ENCODE measurements around the gene HHAT. TPM values are rescaled to one million over a fixed set of nuclear protein-coding genes. Genes with fewer than 3 reads are reported as not detected.

HHAT gene
- total RNA-seq, 2 donors from 2014 or later: 1.6 to 2.5 TPM

- ATAC-seq: peak; percentile 72 to 78
- DNase-seq: peak; percentile 48
- intact Hi-C loops (cut with DNase I): loop anchor here (1.0 to 10.0 kb wide), 3 partner anchors 65 to 447 kb away; no protein-coding TSS in a partner anchor
Measured at GRCh38 chr1:210311726-210312493, 16.8 kb upstream of the HHAT start.

- intact Hi-C loops (cut with DNase I): loop anchor here (5.0 to 10.0 kb wide), 2 partner anchors 66 to 448 kb away; no protein-coding TSS in a partner anchor
- no peak for DNase-seq
- ATAC-seq: no peak
Measured at GRCh38 chr1:210313046-210313595, 15.6 kb upstream of the HHAT start.

GRCh38 chr1:210313921-210314320 is 14.8 kb upstream of the HHAT start:
- DNase-seq (no peak), ATAC-seq (no peak)
- intact Hi-C loops (cut with DNase I): loop anchor here (5.0 to 10.0 kb wide), 2 partner anchors 67 to 449 kb away; no protein-coding TSS in a partner anchor

- no peak for ATAC-seq
- no peak for DNase-seq
- intact Hi-C loops (cut with DNase I): loop anchor here in 1 of 2 donors (10.0 kb wide), 1 partner anchor 451 kb away; no protein-coding TSS in a partner anchor
Measured at GRCh38 chr1:210315529-210315928, 13.2 kb upstream of the HHAT start.

GRCh38 chr1:210321131-210321530 is 7.6 kb upstream of the HHAT start:
- no peak for DNase-seq
- intact Hi-C loops (cut with DNase I): no loop called here
- no peak for ATAC-seq

GRCh38 chr1:210321552-210321951 is 7.2 kb upstream of the HHAT start:
- intact Hi-C loops (cut with DNase I): no loop called here
- ATAC-seq: no peak

GRCh38 chr1:210323957-210324356 is 4.7 kb upstream of the HHAT start:
- DNase-seq (no peak), ATAC-seq (no peak)
- intact Hi-C loops (cut with DNase I): no loop called here

More at GRCh38 chr1:210321552-210321951, 7.2 kb upstream of the HHAT start:
- no peak for DNase-seq

- intact Hi-C loops (cut with DNase I): no loop called here
- DNase-seq: no peak
- no peak for ATAC-seq
Measured at GRCh38 chr1:210325026-210325670, 3.6 kb upstream of the HHAT start.

- no peak for DNase-seq
- peak; percentile 35 to 55 for ATAC-seq
- intact Hi-C loops (cut with DNase I): no loop called here
Measured at GRCh38 chr1:210328032-210328745, 513 bp upstream of the HHAT start.

- DNase-seq (no peak), ATAC-seq (no peak)
- intact Hi-C loops (cut with DNase I): no loop called here
Measured at GRCh38 chr1:210330279-210330866, 1.7 kb downstream of the HHAT start.

- ATAC-seq (no peak), DNase-seq (no peak)
- intact Hi-C loops (cut with DNase I): no loop called here
Measured at GRCh38 chr1:210332233-210332632, 3.5 kb downstream of the HHAT start.

- DNase-seq (no peak), ATAC-seq (no peak)
- intact Hi-C loops (cut with DNase I): no loop called here
Measured at GRCh38 chr1:210332719-210333398, 4.2 kb downstream of the HHAT start.

GRCh38 chr1:210335001-210335400 is 6.3 kb downstream of the HHAT start:
- no peak for ATAC-seq
- intact Hi-C loops (cut with DNase I): no loop called here
- no peak for DNase-seq

GRCh38 chr1:210336362-210336761 is 7.7 kb downstream of the HHAT start:
- no peak for DNase-seq
- no peak for ATAC-seq
- intact Hi-C loops (cut with DNase I): no loop called here

GRCh38 chr1:210339500-210339899 is 10.8 kb downstream of the HHAT start:
- ATAC-seq: no peak
- no peak for DNase-seq
- intact Hi-C loops (cut with DNase I): no loop called here

GRCh38 chr1:210340311-210340710 is 11.6 kb downstream of the HHAT start:
- intact Hi-C loops (cut with DNase I): no loop called here
- no peak for DNase-seq
- ATAC-seq: no peak

- ATAC-seq (no peak), DNase-seq (no peak)
- intact Hi-C loops (cut with DNase I): no loop called here
Measured at GRCh38 chr1:210340841-210341240, 12.1 kb downstream of the HHAT start.

- DNase-seq: no peak
- peak in 1 of 2 donors; percentile 58 for ATAC-seq
- intact Hi-C loops (cut with DNase I): no loop called here
Measured at GRCh38 chr1:210342986-210343780, 14.5 kb downstream of the HHAT start.

All from left cardiac atrium (tissue), 4 donors.